ENCODE measurements around the gene CBFA2T2.

Gene CBFA2T2

GRCh38 chr20:33647603-33648395 lies 157.9 kb downstream of the CBFA2T2 start:
- Histone ChIP-seq H3K27me3 (ENCODE audit: control insufficient read depth, insufficient read depth, low read length) (no peaks in the 10 kb centered on the region), H3K4me3 (ENCODE audit: low read depth, low read length) (no peak overlapping the region), H3K4me1 (ENCODE audit: control insufficient read depth, insufficient read depth, low read length) (no peaks in the 10 kb centered on the region; the same call in 1 of the 2 replicates), H3K27ac (ENCODE audit: low read depth, low read length) (no peak overlapping the region), H3K9ac (ENCODE audit: low read depth, low read length) (no peak overlapping the region), H3K36me3 (ENCODE audit: control insufficient read depth, insufficient read depth, low read length) (peaks cover 20% of the 10 kb centered on the region), H3K9me3 (ENCODE audit: control insufficient read depth, insufficient read depth, low read length) (no peaks in the 10 kb centered on the region)

- Histone ChIP-seq H3K9ac (ENCODE audit: low read depth, low read length) (no peak overlapping the region), H3K27ac (ENCODE audit: low read depth, low read length) (no peak overlapping the region), H3K36me3 (ENCODE audit: control insufficient read depth, insufficient read depth, low read length) (peaks cover 20% of the 10 kb centered on the region)
These were observed 158.6 kb downstream of the CBFA2T2 start for GRCh38 chr20:33648396-33649004.

GRCh38 chr20:33649201-33649681 lies 159.3 kb downstream of the CBFA2T2 start:
- Histone ChIP-seq H3K9ac (ENCODE audit: low read depth, low read length) (no peak overlapping the region), H3K4me1 (ENCODE audit: control insufficient read depth, insufficient read depth, low read length) (peaks cover 3% of the 10 kb centered on the region; the same call in 1 of the 2 replicates), H3K4me3 (ENCODE audit: low read depth, low read length) (no peak overlapping the region), H3K27me3 (ENCODE audit: control insufficient read depth, insufficient read depth, low read length) (no peaks in the 10 kb centered on the region), H3K9me3 (ENCODE audit: control insufficient read depth, insufficient read depth, low read length) (no peaks in the 10 kb centered on the region), H3K27ac (ENCODE audit: low read depth, low read length) (no peak overlapping the region), H3K36me3 (ENCODE audit: control insufficient read depth, insufficient read depth, low read length) (peaks cover 15% of the 10 kb centered on the region)

More at GRCh38 chr20:33648396-33649004, 158.6 kb downstream of the CBFA2T2 start:
- Histone ChIP-seq H3K4me3 (ENCODE audit: low read depth, low read length) (no peak overlapping the region), H3K4me1 (ENCODE audit: control insufficient read depth, insufficient read depth, low read length) (peaks cover 3% of the 10 kb centered on the region; the same call in 1 of the 2 replicates), H3K27me3 (ENCODE audit: control insufficient read depth, insufficient read depth, low read length) (no peaks in the 10 kb centered on the region), H3K9me3 (ENCODE audit: control insufficient read depth, insufficient read depth, low read length) (no peaks in the 10 kb centered on the region)

GRCh38 chr20:33650111-33650752 lies 160.3 kb downstream of the CBFA2T2 start:
- Histone ChIP-seq H3K27ac (ENCODE audit: low read depth, low read length) (no peak overlapping the region), H3K27me3 (ENCODE audit: control insufficient read depth, insufficient read depth, low read length) (no peaks in the 10 kb centered on the region), H3K9ac (ENCODE audit: low read depth, low read length) (no peak overlapping the region; the same call in 1 of the 2 replicates), H3K9me3 (ENCODE audit: control insufficient read depth, insufficient read depth, low read length) (no peaks in the 10 kb centered on the region), H3K4me3 (ENCODE audit: low read depth, low read length) (no peak overlapping the region), H3K36me3 (ENCODE audit: control insufficient read depth, insufficient read depth, low read length) (peaks cover 6% of the 10 kb centered on the region), H3K4me1 (ENCODE audit: control insufficient read depth, insufficient read depth, low read length) (peaks cover 3% of the 10 kb centered on the region; the same call in 1 of the 2 replicates)

GRCh38 chr20:33650753-33651561 lies 161.1 kb downstream of the CBFA2T2 start:
- Histone ChIP-seq H3K36me3 (ENCODE audit: control insufficient read depth, insufficient read depth, low read length) (no peaks in the 10 kb centered on the region), H3K27me3 (ENCODE audit: control insufficient read depth, insufficient read depth, low read length) (no peaks in the 10 kb centered on the region), H3K9ac (ENCODE audit: low read depth, low read length) (no peak overlapping the region), H3K4me1 (ENCODE audit: control insufficient read depth, insufficient read depth, low read length) (peaks cover 3% of the 10 kb centered on the region; the same call in 1 of the 2 replicates), H3K9me3 (ENCODE audit: control insufficient read depth, insufficient read depth, low read length) (no peaks in the 10 kb centered on the region), H3K4me3 (ENCODE audit: low read depth, low read length) (no peak overlapping the region), H3K27ac (ENCODE audit: low read depth, low read length) (no peak overlapping the region)

GRCh38 chr20:33651562-33652048 lies 161.7 kb downstream of the CBFA2T2 start:
- Histone ChIP-seq H3K9me3 (ENCODE audit: control insufficient read depth, insufficient read depth, low read length) (no peaks in the 10 kb centered on the region), H3K27ac (ENCODE audit: low read depth, low read length) (no peak overlapping the region), H3K4me3 (ENCODE audit: low read depth, low read length) (no peak overlapping the region), H3K9ac (ENCODE audit: low read depth, low read length) (no peak overlapping the region), H3K4me1 (ENCODE audit: control insufficient read depth, insufficient read depth, low read length) (peaks cover 3% of the 10 kb centered on the region; the same call in 1 of the 2 replicates), H3K27me3 (ENCODE audit: control insufficient read depth, insufficient read depth, low read length) (no peaks in the 10 kb centered on the region), H3K36me3 (ENCODE audit: control insufficient read depth, insufficient read depth, low read length) (no peaks in the 10 kb centered on the region)

- Histone ChIP-seq H3K36me3 (ENCODE audit: control insufficient read depth, insufficient read depth, low read length) (peaks cover 13% of the 10 kb centered on the region; the same call in 1 of the 2 replicates), H3K9ac (ENCODE audit: low read depth, low read length) (no peak overlapping the region), H3K27ac (ENCODE audit: low read depth, low read length) (no peak overlapping the region), H3K9me3 (ENCODE audit: control insufficient read depth, insufficient read depth, low read length) (no peaks in the 10 kb centered on the region), H3K4me3 (ENCODE audit: low read depth, low read length) (no peak overlapping the region), H3K27me3 (ENCODE audit: control insufficient read depth, insufficient read depth, low read length) (no peaks in the 10 kb centered on the region), H3K4me1 (ENCODE audit: control insufficient read depth, insufficient read depth, low read length) (peaks cover 3% of the 10 kb centered on the region; the same call in 1 of the 2 replicates)
These were observed 163.5 kb downstream of the CBFA2T2 start for GRCh38 chr20:33653218-33653899.

- H3K27ac ChIP-seq (ENCODE audit: low read depth, low read length) = no peak overlapping the region
- no peaks in the 10 kb centered on the region for H3K9me3 ChIP-seq (ENCODE audit: control insufficient read depth, insufficient read depth, low read length)
- no peak overlapping the region for H3K4me3 ChIP-seq (ENCODE audit: low read depth, low read length)
- no peaks in the 10 kb centered on the region for H3K27me3 ChIP-seq (ENCODE audit: control insufficient read depth, insufficient read depth, low read length)
- peaks cover 3% of the 10 kb centered on the region; the same call in 1 of the 2 replicates for H3K4me1 ChIP-seq (ENCODE audit: control insufficient read depth, insufficient read depth, low read length)
- H3K9ac ChIP-seq (ENCODE audit: low read depth, low read length) = no peak overlapping the region
- peaks cover 14% of the 10 kb centered on the region; the same call in 1 of the 2 replicates for H3K36me3 ChIP-seq (ENCODE audit: control insufficient read depth, insufficient read depth, low read length)
These were observed 164.2 kb downstream of the CBFA2T2 start for GRCh38 chr20:33653900-33654596.

GRCh38 chr20:33654680-33655161 lies 164.8 kb downstream of the CBFA2T2 start:
- Histone ChIP-seq H3K4me3 (ENCODE audit: low read depth, low read length) (no peak overlapping the region), H3K4me1 (ENCODE audit: control insufficient read depth, insufficient read depth, low read length) (peaks cover 3% of the 10 kb centered on the region; the same call in 1 of the 2 replicates), H3K27ac (ENCODE audit: low read depth, low read length) (no peak overlapping the region), H3K9me3 (ENCODE audit: control insufficient read depth, insufficient read depth, low read length) (no peaks in the 10 kb centered on the region), H3K9ac (ENCODE audit: low read depth, low read length) (no peak overlapping the region), H3K27me3 (ENCODE audit: control insufficient read depth, insufficient read depth, low read length) (no peaks in the 10 kb centered on the region), H3K36me3 (ENCODE audit: control insufficient read depth, insufficient read depth, low read length) (peaks cover 16% of the 10 kb centered on the region; the same call in 1 of the 2 replicates)

All from HUES48 (cell line).